Measurements from ENCODE around the gene ZBTB11.
"Not testable (repeated sequence)": the region's sequence is repeated elsewhere in the genome, so short reads cannot be mapped to it uniquely, and the experiment has no call there.

Gene ZBTB11

DNA sequence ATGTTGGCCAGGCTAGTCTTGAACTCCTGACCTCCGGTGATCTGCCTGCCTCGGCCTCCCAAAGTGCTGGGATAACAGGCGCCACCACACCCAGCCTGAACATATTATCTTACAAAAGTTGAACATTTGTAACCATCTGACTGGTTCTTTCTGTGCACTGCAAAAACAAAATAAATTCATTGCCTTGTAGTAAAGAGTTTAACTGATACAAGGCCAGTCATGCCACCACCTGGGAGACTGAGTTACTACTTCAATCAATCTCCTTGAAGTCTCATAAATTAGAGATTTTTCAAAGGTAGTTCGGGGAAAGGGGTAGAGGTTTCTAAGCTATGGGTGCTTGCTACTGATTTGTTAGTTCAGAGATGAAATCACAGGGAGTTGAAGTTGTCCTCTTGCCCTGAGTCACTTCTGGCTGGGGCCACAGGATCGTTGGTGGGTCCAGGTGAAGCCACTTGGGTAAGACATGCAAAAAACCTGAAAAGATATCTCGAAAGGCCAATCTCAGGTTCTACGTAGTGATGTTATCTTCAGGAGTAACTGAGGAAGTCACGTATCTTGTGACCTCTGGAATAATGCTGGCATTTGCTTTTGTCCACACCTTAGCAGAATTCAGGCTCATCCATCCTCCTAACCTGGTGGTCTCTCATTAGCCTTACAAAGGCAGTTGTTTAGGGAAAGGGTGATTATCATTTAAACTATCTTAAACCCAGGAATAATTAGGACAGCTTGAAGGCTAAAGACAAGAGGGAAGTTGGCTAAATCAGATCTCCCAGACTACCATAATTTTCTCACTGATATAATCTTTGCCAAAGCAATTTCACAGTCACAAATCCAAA, 33.7 kb downstream of the ZBTB11 start:
- DNase-seq = no peak

DNA sequence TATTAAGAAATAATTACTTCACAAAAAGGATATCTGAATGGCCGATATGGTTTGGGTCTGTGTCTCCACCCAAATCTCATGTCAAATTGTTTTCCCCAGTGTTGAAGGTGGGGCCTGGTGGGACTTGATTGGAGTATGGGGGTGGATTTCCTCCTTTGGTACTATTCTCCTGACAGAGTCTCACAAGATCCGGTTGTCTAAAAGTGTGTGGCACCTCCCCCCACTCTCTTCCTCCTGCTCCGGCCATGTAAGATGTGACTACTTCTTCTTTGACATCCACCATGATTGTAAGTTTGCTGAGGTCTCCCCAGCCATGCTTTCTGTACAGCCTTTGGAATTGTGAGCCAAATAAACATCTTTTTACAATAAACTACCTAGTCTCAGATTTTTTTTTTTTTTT, 34.5 kb downstream of the ZBTB11 start:
- DNase-seq = no peak

DNA sequence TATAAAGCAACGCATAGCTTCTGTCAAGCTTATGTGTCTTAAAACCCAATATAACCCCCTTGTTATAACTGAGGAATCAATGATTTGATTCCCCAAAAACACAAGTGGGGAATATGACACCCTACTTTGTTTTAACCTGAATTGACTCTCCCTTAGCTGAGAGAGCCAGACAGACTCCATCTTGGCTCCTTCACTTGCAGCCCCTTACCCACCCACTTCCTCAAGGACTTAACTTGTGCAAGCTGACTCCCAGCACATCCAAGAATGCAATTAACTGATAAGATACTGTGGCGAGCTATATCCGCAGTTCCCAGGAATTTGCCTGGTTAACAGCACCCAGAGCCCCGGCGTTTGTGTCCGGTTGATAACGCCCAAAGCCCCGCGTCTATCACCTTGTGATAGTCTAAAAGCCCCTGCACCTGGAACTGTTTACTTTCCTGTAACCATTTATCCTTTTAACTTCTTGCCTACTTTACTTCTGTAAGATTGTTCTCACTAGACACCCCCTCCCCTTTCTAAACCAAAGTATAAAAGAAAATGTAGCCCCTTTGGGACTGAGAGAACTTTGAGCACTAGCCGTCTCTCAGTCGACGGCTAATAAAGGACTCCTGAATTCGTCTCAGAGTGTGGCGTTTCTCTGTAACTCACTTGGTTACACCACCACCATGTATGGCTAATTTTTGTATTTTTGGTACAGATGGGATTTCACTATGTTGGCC, 35.4 kb downstream of the ZBTB11 start:
- not testable (repeated sequence) for DNase-seq

DNA sequence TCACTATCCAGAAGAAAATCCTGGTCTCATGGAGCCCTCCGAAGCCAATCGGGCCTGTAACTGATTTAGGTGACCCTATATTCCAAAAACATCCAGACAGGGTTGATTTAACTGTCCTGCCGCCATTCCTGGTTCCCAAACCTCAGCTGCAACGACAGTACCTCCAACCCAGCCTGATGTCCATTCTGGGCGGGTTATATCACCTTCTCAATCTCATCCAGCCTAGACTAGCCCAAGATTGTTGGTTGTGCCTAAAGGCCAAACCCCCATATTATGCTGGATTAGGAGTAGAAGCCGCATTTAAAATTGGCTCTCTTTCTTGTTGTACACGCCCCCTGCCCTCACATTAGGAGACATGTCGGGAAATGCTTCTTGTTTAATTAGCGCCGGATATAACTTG, 36.7 kb downstream of the ZBTB11 start:
- no peak for DNase-seq

DNA sequence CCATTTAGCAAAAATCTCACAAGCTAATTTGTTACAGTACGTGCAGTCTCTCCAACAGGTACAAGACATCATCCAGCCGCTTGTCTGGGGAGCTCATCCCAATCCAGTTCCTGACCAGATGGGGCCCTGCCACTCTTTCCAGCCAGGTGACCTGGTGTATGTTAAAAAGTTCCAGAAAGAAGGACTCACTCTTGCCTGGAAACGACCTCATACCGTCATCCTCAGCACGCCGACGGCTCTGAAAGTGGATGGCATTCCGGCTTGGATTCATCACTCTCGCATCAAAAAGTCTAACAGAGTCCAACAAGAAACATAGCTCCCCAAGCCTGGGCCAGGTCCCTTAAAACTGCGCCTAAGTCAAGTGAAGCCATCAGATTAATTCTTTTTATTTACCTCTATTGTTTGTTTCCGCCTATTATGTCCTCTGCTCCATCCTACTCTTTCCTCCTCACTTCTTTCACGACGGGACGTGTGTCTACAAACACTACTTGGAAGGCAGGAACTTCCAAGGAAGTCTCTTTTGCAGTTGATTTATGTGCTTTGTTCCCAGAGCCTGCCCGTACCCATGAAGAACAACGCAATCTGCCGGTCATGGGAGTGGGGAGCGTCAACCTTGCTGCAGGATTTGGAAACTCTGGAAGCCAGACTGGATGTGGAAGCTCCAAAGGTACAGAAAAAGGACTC, 37.5 kb downstream of the ZBTB11 start:
- DNase-seq = no peak

DNA sequence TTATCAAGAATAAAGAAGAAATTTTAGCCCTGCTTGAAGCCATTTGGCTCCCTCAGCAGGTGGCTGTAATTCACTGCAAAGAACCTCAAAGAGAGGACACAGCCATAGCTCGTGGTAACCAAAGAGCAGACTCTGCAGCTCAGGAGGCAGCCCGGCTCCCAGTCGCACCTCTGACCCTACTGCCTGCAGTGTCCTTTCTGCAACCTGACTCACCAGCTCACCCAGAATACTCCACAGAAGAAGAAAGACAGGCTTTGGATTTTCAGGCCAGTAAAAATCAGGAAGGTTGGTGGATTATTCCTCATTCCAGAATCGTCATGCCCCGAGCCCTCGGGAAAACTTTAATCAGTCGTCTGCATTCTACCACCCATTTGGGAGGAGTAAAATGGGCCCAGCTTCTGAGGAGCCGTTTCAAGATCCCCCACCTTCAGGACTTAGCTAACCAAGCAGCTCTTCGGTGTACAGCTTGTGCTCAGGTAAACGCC, 38.6 kb downstream of the ZBTB11 start:
- DNase-seq = no peak

DNA sequence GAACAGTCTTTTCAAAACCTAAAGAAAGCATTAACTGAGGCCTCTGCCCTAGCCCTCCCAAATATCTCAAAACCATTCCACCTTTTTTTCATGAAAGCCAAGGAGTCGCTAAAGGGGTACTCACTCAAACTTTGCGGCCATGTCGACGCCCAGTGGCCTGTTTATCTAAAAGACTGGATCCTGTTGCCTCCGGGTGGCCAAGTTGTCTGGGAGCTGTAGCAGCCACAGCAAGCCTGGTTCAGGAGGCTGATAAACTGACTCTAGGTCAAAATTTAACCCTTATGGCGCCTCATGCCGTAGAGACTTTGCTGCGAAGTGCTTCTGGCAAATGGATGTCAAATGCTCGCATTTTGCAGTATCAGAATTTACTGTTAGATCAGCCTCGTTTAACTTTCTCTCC, 39.5 kb downstream of the ZBTB11 start:
- DNase-seq = no peak

DNA sequence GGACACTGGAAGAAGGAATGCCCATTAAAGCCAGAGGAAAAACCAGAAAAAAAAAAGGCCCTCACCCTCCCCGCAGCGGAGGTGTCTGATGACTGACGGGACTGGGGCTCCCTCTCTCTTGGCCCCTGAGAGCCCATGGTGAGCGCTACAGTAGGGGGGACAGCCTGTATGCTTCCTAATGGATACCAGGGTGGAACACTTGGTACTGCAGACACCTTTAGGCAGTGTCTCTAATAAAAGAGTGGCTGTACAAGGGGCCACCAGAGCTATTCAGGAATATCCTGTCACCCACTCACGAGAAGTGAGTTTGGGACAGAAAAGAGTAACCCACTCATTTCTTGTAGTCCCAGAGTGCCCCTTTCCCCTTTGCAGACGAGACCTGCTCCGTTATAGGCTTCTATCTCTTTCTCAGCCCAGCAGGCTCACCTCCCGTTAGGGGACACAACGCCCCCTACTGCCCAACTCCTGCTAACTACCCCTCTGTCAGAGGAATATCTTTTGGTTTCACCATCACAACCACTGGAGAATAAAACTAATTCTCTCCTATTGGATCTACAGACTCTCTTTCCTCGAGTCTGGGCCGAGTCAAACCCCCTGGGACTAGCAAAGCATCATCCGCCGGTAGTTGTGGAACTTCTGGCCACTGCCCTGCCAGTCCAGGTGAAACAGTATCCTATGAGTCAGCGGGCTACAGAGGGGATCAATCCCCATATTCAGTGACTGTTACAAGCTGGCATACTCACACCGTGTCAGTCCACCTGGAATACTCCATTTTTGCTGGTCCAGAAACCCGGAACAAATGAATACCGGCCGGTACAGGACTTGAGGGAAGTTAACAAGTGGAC, 40.8 kb downstream of the ZBTB11 start:
- peak in 1 of 3 experiments; percentile 23 for DNase-seq

DNA sequence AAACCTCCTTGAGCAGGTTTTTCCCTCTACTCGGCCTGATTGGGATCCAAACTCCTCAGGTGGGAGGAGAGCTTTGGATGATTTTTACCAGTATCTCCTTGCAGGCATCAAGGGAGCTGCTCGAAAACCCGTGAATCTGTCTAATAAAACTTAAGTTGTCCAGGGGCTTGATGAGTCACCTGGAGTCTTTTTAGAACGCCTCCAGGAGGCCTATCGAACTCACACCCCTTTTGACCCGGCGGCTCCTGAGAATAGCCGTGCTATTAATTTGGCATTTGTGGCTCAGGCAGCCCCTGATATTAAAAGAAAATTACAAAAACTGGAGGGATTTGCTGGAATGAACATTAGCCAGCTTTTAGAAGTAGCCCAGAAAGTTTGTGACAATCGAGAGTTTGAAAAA, 41.6 kb downstream of the ZBTB11 start:
- DNase-seq = no peak

DNA sequence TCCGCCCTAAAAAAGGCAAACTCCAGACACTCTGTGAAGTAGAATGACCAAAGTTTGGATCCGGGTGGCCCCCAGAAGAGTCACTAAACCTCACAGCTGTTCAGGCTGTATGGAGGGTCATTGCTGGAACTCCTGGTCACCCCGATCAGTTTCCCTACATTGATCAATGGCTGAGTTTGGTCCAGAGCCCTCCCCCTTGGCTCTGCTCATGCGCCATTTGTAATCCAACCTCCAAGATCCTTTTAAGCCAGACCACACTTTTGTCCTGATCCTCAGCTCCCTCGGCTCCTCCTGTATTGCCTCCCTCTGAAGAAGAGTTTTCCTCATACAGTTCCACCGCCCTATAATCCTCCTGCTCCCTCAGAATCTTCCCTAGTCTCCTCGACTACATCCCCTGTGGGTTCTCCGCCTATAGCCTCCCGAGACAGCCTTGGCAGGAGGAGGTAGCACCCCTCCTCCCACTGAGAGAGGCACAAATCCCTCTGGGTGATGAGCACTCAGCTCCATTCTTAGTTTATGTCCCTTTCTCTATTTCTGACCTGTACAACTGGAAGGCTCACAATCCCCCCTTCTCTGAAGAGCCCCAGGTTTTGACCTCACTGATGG, 42.2 kb downstream of the ZBTB11 start:
- no peak for DNase-seq

DNA sequence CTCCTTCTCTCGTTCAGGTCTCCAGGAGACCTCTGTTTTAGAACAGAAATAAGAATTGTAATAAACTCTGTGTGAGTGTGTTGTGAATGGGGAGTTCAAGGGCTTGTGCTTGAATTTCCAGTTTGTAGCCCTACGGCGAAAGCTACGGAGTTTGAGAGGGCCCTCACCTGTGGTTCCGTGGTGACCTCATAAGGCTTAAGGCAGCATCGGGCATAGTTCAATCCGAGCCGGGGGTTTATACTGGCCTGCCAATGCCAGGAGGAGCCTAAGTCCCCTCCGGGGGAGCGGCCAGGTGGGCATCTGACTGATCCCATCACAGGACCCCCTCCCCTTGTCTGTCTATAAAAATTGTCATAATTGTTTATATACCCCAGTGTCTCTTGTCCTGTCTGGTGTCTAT, 43.7 kb downstream of the ZBTB11 start:
- no peak for DNase-seq

DNA sequence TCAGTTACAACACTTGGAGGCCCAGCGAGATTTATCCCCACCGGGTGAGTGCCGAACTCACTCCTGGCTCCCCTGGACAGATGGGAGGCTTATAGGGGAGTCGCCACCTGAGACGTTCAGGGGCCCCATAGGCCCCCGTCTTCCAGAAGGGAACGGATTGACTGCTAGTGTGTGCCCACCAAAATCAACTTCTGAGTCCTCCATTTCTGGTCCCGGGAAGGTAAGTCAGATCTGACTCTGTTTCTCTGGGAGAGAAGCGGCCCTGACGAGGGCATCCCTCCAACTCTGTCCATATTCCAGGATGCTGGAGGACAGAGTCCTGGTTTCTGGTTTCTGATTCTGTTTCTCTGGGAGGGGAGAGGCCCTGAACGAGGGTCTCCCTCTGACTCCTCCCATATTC, 44.3 kb downstream of the ZBTB11 start:
- no peak for DNase-seq

DNA sequence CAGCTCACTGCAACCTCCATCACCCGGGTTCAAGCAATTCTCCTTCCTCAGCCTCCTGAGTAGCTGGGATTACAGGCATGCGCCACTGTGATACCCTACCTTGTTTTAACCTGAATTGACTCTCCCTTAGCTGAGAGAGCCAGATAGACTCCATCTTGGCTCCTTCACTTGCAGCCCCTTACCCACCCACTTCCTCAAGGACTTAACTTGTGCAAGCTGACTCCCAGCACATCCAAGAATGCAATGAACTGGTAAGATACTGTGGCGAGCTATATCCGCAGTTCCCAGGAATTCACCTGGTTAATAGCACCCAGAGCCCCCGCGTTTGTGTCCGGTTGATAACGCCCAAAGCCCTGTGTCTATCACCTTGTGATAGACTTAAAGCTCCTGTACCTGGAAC, 45.0 kb downstream of the ZBTB11 start:
- DNase-seq = not testable (repeated sequence)

DNA sequence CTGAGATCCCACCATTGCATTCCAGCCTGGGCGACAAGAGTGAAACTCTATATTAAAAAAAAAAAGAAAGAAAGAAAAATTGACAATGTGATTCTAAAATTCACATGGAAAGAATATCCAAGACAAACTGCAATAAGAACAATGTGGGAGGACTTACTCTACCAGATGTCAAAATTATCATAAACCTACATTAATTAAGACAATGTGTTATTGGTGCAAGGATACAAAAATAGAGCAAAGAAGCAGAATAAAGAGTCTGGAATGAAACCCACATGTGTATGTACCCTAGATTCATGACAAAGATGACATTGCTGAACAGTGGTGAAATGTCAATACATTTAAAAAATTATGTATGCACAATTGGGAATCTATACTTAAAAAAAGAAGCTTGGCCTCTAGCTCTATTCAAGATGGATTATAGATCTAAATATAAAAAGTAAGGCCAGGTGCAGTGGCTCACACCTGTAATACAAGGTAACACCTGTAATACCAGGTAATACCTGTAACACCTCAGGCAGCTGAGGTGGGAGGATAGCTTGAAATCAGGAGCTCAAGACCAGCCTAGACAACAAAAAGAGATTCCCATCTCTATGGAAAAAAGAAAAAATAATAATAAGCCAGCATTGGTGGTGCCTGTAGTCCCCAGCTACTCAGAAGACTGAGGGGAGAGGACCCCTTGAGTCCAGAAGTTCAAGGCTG, 45.7 kb downstream of the ZBTB11 start:
- DNase-seq = no peak

DNA sequence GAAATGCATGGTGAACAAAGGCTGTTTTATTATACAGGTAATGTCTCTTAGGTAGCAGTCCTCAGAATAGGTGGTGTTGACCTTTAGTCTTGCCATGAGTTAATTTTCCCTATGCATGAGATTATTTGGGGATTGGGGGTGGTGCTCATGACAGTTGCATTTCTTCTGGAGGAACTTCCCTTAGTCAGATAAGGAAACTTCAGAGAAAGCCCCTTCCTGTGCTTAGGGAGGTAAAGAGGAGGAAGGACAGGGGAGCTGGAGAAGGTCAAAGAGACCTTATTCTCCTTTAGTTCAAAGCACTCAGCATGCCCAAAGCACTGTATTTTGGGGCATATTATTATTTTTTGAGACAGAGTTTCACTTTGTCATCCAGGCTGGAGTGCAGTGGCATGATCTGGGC, 47.7 kb downstream of the ZBTB11 start:
- no peak for DNase-seq

DNA sequence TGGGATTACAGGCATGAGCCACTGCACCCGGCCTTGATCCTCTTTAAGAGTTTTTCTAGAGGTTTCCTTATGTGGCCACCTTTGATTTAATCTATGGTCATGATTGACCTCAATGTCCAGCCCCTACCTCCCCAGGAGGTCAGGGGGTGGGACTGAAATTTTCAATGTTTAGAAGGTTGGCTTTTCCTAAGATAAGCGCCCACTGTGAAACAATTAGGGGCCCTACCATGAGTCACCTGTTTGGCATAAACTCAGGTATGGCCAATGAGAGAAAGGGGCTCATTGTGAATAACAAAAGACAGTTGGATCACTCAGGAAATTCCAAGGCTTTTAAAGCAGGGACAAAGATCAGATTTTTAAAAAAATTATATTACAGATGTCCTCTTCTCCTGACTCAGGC, 51.1 kb downstream of the ZBTB11 start:
- DNase-seq = no peak

DNA sequence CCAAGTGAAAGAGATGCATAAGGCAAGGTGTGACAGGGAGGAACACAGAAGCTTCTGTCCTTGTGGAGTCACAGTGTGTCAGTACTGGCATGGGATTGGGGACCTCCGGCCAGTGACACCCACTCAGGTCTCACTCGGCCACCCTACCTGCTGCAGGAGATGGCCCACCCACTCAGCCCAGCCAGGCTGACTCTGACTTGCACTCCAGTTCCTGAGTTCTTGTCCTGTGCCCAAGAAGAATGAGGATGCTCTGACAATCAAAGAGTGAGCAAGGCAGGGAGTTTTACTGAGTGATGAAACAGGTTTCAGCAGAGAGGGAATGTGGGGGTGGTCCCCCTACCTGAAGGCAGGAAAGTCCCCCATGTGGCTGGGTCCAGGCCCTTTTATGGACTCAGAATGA, 52.1 kb downstream of the ZBTB11 start:
- no peak for DNase-seq

DNA sequence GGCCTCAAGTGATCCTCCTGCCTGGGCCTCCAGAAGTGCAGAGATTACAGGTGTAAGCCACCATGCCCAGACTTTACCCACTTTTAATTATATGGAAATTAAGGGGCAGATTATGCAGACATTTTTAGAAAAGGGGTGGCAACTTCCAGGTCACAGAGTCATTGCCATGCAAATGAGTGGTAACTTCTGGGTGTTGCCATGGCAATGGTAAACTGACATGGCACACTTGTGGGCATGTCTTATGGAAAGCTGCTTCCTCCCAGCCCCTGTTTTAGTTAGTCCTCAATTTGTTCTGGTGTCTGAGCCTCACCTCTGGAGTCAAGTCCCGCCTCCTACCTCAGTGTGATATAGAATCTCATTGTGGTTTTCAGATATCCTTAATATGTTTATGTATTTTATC, 53.3 kb downstream of the ZBTB11 start:
- no peak for DNase-seq

DNA sequence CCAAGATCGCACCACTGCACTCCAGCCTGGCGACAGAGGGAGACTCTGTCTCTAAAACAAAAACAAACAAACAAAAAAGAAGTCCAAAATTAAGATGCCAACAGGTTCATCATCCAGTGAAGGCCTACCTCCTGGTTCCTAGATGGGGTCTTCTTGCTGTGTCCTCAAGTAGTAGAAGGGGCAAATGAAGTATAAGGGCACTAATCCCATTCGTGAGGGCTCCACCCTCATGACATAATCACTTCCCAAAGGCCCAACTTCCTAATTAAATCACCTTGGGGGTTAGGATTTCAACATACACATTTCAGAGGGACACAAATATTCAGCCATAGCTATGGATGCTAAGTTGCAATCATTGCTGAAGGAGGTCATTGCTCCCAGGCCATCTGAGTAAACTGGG, 57.2 kb downstream of the ZBTB11 start:
- DNase-seq = no peak

DNA sequence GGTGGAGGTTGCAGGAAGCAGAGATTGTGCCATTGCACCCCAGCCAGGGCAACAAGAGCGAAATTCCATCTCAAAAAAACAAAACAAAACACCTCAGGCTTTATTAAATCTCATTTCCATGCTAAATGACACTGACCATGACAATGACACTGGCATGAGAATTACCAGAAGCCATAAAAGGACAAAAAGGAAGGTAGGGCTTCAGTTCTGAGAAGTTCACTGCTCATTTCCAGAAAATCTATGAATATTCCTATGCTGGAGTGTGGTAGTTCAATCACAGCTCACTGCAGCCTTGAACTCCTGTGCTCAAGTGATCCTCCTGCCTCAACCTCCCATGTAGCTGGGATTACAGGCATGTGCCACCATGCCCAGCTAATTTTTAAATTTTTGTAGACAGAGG, 58.2 kb downstream of the ZBTB11 start:
- DNase-seq = no peak

DNA sequence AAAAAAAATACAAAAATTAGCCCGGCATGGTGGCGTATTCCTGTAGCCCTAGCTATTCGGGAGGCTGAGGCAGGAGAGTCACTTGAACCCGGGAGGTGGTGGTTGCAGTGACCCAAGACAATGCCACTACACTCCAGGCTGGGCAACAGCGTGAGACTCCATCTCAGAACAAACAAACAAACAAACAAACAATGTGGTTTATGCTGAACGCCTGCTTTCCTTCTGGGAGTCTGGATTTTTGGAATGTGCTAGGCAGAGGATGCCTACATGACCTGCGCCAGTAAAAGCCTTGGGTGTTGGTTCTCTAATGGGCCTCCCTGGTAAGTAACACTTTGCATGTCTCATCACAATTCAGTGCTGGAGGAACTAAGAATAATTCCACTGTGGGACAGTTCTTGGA, 59.5 kb downstream of the ZBTB11 start:
- DNase-seq = no peak

DNA sequence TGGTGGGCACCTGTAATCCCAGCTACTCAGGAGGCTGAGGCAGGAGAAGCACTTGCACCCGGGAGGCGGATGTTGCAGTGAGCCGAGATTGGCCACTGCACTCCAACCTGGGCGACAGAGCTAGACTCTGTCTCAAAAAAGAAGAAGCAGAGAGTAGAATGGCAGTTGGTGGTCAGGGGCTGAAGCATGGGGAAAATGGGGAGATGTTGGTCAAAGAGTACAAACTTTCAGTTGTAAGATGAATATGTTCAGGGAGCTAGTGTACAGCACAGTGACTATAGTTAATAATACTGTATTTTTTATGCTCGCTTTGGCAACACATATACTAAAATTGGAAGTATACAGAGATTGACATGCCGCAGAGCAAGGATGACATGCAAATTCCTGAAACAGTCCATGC, 61.4 kb downstream of the ZBTB11 start:
- no peak for DNase-seq
